K562 (cell line): Measurements from ENCODE around the gene DENND1A. TPM values are rescaled to one million over a fixed set of nuclear protein-coding genes. Genes with fewer than 3 reads are reported as not detected.

Source experiments
- ATAC-seq: fragments of 200-7000 bp; cut with Tn5 transposase; 3 replicates; pipeline ENCODE4 v1.9.1; 2020; ENCODE audit warnings: moderate library complexity
- BruUV-seq: library from RNA; stranded (reverse); fragments of 400-500 nt; replicated peaks from 2 replicates; lab custom pipeline; 2021; lab: Mats Ljungman, UMichigan
- CTCF ChIA-PET: fragments of 300-600 bp; formaldehyde crosslinking; extraction: SDS; loops from one replicate; lab custom pipeline; 2021; ENCODE audit warnings: low intra/inter-chr PET ratio; lab: Yijun Ruan, JAX
- POLR2A ChIA-PET: fragments of 300-600, 350-650 bp; sonication (Branson Sonifier 250); formaldehyde crosslinking; extraction: SDS; loops from one replicate; lab custom pipeline; 2021; ENCODE audit warnings: antibody characterized with exemption, inconsistent platforms; lab: Yijun Ruan, JAX
- DNase-seq, 4 experiments: peaks; one replicate each; pipeline versions ENCODE4 v3.0.0 to v3.0.0-alpha.2; 2011 to 2018; ENCODE audit warnings: low spot score in 3 of 4, mixed read lengths in 3 of 4; ENCODE audit errors: extremely low read depth in 1 of 4
- FAIRE-seq: peaks from 2 replicates; lab custom pipeline; 2011; peaks lifted over from hg19 to GRCh38; lab: Jason Lieb, UNC
- H2AFZ ChIP-seq: 2 replicates; pipeline ENCODE4 v1.6.0; 2011; ENCODE audit warnings: low read depth, low read length, control low read depth, inconsistent platforms
- H3K27ac ChIP-seq: fragments of 200-600 bp; 3 replicates; pipeline ENCODE4 v1.8.0; 2011; ENCODE audit warnings: low read depth, mild to moderate bottlenecking, control low read depth, inconsistent platforms, low read length, moderate library complexity, mixed read lengths; ENCODE audit errors: extremely low read depth
- H3K27me3 ChIP-seq, 2 experiments: fragments of 300-600 bp in 1 of 2; 2 replicates in 1 of 2; 3 replicates in 1 of 2; pipeline versions ENCODE4 v1.6.0 to v1.8.0; 2011; ENCODE audit warnings: inconsistent platforms in 2 of 2, low read length in 2 of 2, mild to moderate bottlenecking in 1 of 2, mixed read lengths in 1 of 2, moderate library complexity in 1 of 2; ENCODE audit not compliant: control insufficient read depth in 2 of 2, insufficient read depth in 2 of 2
- H3K36me3 ChIP-seq: fragments of 300-600 bp; 3 replicates; pipeline ENCODE4 v1.8.0; 2011; ENCODE audit warnings: mild to moderate bottlenecking, low read length, inconsistent platforms; ENCODE audit not compliant: control insufficient read depth, insufficient read depth
- H3K4me1 ChIP-seq, 2 experiments: fragments of 200-600 bp in 1 of 2; replicated peaks in 1 of 2; 2 replicates in 1 of 2; 3 replicates in 1 of 2; pipeline versions ENCODE4 v1.5.1 to v1.8.0; 2011; ENCODE audit warnings: inconsistent platforms in 2 of 2, low read length in 2 of 2, mild to moderate bottlenecking in 1 of 2, mixed read lengths in 1 of 2, moderate library complexity in 1 of 2; ENCODE audit not compliant: control insufficient read depth in 2 of 2, insufficient read depth in 2 of 2
- H3K4me2 ChIP-seq: 2 replicates; pipeline ENCODE4 v1.6.1; 2011; ENCODE audit warnings: low read length, control low read depth, inconsistent platforms, mixed read lengths; ENCODE audit not compliant: insufficient read depth
- H3K4me3 ChIP-seq: fragments of 200-600 bp; sonication (generic), shearing (Covaris generic); 2 replicates; pipeline ENCODE4 v1.5.1; 2016; ENCODE audit warnings: control low read depth, inconsistent platforms
- H3K79me2 ChIP-seq: fragments of 200-600 bp; 3 replicates; pipeline ENCODE4 v1.8.0; 2011; ENCODE audit warnings: low read length, inconsistent platforms; ENCODE audit not compliant: control insufficient read depth, insufficient read depth
- H3K9ac ChIP-seq, 2 experiments: 2 replicates each; pipeline versions ENCODE4 v1.6.0 to v1.6.1; 2011; ENCODE audit warnings: low read depth in 2 of 2, low read length in 2 of 2, control low read depth in 1 of 2, inconsistent platforms in 1 of 2, mild to moderate bottlenecking in 1 of 2, mixed read lengths in 1 of 2; ENCODE audit not compliant: insufficient read depth in 1 of 2
- H3K9me1 ChIP-seq: one replicate; pipeline ENCODE4 v1.6.0; 2011; ENCODE audit warnings: inconsistent platforms, mild to moderate bottlenecking, low read length, moderate library complexity; ENCODE audit not compliant: control insufficient read depth, insufficient read depth
- H3K9me3 ChIP-seq: replicated peaks from 2 replicates; pipeline ENCODE4 v1.5.1; 2011; ENCODE audit warnings: low read depth, low read length, inconsistent platforms; ENCODE audit not compliant: control insufficient read depth, insufficient read depth
- H4K20me1 ChIP-seq: replicated peaks from 2 replicates; pipeline ENCODE4 v1.6.1; 2011; ENCODE audit warnings: low read length, inconsistent platforms, mixed read lengths; ENCODE audit not compliant: control insufficient read depth, insufficient read depth
- ADNP ChIP-seq: fragments of 200-800 bp; sonication (Bioruptor generic); IDR thresholded peaks from 2 replicates; pipeline ENCODE4 v1.6.1; 2016; ENCODE audit warnings: missing genetic modification characterization, missing compliant biosample characterization
- ETS1 ChIP-seq: conservative IDR thresholded peaks from 2 replicates; pipeline ENCODE4 v1.6.1; 2011; ENCODE audit warnings: low read depth, mild to moderate bottlenecking, low read length; ENCODE audit not compliant: control insufficient read depth
- FOXA3 ChIP-seq, 2 experiments: fragments of 450-650 bp in 1 of 2; sonication (generic) in 1 of 2; formaldehyde crosslinking; IDR thresholded peaks in 1 of 2; conservative IDR thresholded peaks in 1 of 2; 2 replicates each; pipeline versions ENCODE4 v1.4.0 to v1.8.0; 2020 to 2022; ENCODE audit warnings: mild to moderate bottlenecking in 2 of 2, missing genetic modification reagents in 1 of 2
- NFE2L1 ChIP-seq: fragments of 450-650 bp; IDR thresholded peaks from 2 replicates; pipeline ENCODE4 v1.6.1; 2016; ENCODE audit warnings: missing genetic modification characterization, low read depth, mild to moderate bottlenecking, missing compliant biosample characterization, moderate library complexity, borderline replicate concordance
- PCBP1 ChIP-seq: fragments of 200-400 bp; formaldehyde crosslinking; IDR thresholded peaks from 2 replicates; pipeline ENCODE4 v1.6.1; 2018; ENCODE audit warnings: mild to moderate bottlenecking, low read depth, low read length; ENCODE audit not compliant: poor library complexity, severe bottlenecking
- PRDM10 ChIP-seq: fragments of 450-650 bp; IDR thresholded peaks from 2 replicates; pipeline ENCODE4 v1.6.1; 2018; ENCODE audit not compliant: partially characterized antibody
- RFX7 ChIP-seq: fragments of 250-450 bp; sonication (Bioruptor Pico); IDR thresholded peaks from 2 replicates; pipeline ENCODE4 v1.5.1; 2021; ENCODE audit warnings: mild to moderate bottlenecking
- THRB ChIP-seq: fragments of 450-650 bp; formaldehyde crosslinking; conservative IDR thresholded peaks from 2 replicates; pipeline ENCODE4 v1.4.0; 2022; ENCODE audit warnings: mild to moderate bottlenecking, missing genetic modification characterization
- TRIM24 ChIP-seq, 2 experiments: fragments of 450-650 bp; IDR thresholded peaks; 2 replicates each; pipeline ENCODE4 v1.6.1; 2016
- ZNF24 ChIP-seq: fragments of 450-650 bp; IDR thresholded peaks from 2 replicates; pipeline ENCODE4 v1.6.1; 2016
- ZNF57 ChIP-seq: fragments of 450-650 bp; formaldehyde crosslinking; IDR thresholded peaks from 2 replicates; pipeline ENCODE4 v1.4.0; 2020; ENCODE audit warnings: mild to moderate bottlenecking, moderate library complexity
- ZNF668 ChIP-seq: fragments of 250-450 bp; sonication (Bioruptor Pico); IDR thresholded peaks from 2 replicates; pipeline ENCODE4 v1.8.0; 2022; ENCODE audit warnings: mild to moderate bottlenecking, inconsistent platforms
- ZNF766 ChIP-seq: fragments of 200-800 bp; sonication (Bioruptor generic); conservative IDR thresholded peaks from 2 replicates; pipeline ENCODE4 v1.6.1; 2016; ENCODE audit warnings: missing genetic modification characterization, missing compliant biosample characterization
- WGBS: fragments of 100-300 bp; shearing (Covaris generic); methylation state at CpG from one replicate; pipeline ENCODE4 v1.1.6; 2016; ENCODE audit warnings: low coverage, mixed read lengths; ENCODE audit not compliant: insufficient coverage; ENCODE audit errors: missing lambda C conversion rate; 5-methylcytosine and 5-hydroxymethylcytosine counted together
- in situ Hi-C: fragments of 300-500 bp; cut with MboI; formaldehyde crosslinking; loops from 4 replicates; pipeline ENCODE4 v1.15.0; 2018; ENCODE audit warnings: inconsistent platforms, mixed read lengths
- intact Hi-C: fragments of 100-400 bp; cut with micrococcal nuclease; formaldehyde crosslinking; loops from 2 replicates; pipeline ENCODE4 v1.14.2; 2022
- polyA plus RNA-seq, 8 experiments: library from polyadenylated mRNA; depleted of rRNA in 4 of 8; stranded (reverse) in 5 of 8; unstranded in 3 of 8; fragments of >200 nt; fragmentation: Nextera tagmentation in 2 of 8; fragmentation: Illumina TruSeq in 1 of 8; extraction: Ambion mirVana in 2 of 8; extraction: Trizol in 1 of 8; gene quantifications; 2 replicates each; pipeline versions ENCODE4 v1.2.1 to v1.2.3, GENCODE V29; 2011 to 2014; ENCODE audit warnings: inconsistent platforms in 1 of 8, missing spikeins in 1 of 8
- total RNA-seq, 7 experiments: library from RNA; depleted of rRNA in 6 of 7; stranded (reverse); fragments of >200 nt in 6 of 7; fragmentation: Illumina TruSeq in 2 of 7; extraction: Trizol in 2 of 7; gene quantifications; 2 replicates each; pipeline versions ENCODE4 v1.2.1 to v1.2.3, GENCODE V29; 2011 to 2021; ENCODE audit warnings: low replicate concordance in 1 of 7

The DENND1A gene
- total and polyA plus RNA-seq, 9 of the 15 experiments (the other 6 are each of a cell fraction or from before 2014, with no cell fraction given): 7.6 to 29.5 (median 15.7) TPM

- TF ChIP-seq THRB (CRISPR knock-in tag): no peak
- TF ChIP-seq ZNF668 (CRISPR knock-in tag): no peak
- TF ChIP-seq FOXA3 (CRISPR knock-in tag; conservative IDR thresholded peaks at IDR 0.05 in 1 of 2, IDR thresholded peaks at IDR 0.05 in 1 of 2): 0 out of 4 replicates have a peak, but pooled peaks of 1 of the 2 experiments have one; percentile 10
- no peak for TF ChIP-seq TRIM24 (IDR thresholded peaks at IDR 0.05)
These were observed 523.2 kb downstream of the DENND1A start (continued) for GRCh38 chr9:123406691-123407216.

- ChIA-PET POLR2A (no interaction called here), CTCF (no interaction called here)
- Histone ChIP-seq H3K4me3 (no peak overlapping the region), H3K9me1 (no peaks in the 10 kb centered on the region), H3K27ac (no peak overlapping the region), H3K27me3 (no peaks in the 10 kb centered on the region), H3K9ac (no peak overlapping the region), H3K4me1 (peaks cover 11 to 15% of the 10 kb centered on the region in 2 experiments), H2AFZ (no peak overlapping the region), H3K9me3 (no peaks in the 10 kb centered on the region), H3K4me2 (no peak overlapping the region), H3K36me3 (no peaks in the 10 kb centered on the region), H4K20me1 (no peaks in the 10 kb centered on the region), H3K79me2 (no peaks in the 10 kb centered on the region)
- WGBS: 86% methylated on average over 6 of the region's 6 CpGs
- intact Hi-C loops (no loop called here), in situ Hi-C loops (loop anchor here (10.0 kb wide), 1 partner anchor 629 kb away; no protein-coding TSS in a partner anchor)
- ATAC-seq (no peak), FAIRE-seq (no peak), DNase-seq (no peak)
- BruUV-seq: no TSS peak
- TF ChIP-seq ZNF24 (no peak), ZNF57 (CRISPR knock-in tag) (no peak), NFE2L1 (tag) (no peak), RFX7 (CRISPR knock-in tag) (no peak), ZNF766 (CRISPR knock-in tag) (no peak), ETS1 (no peak), PCBP1 (no peak), ADNP (tag) (no peak), PRDM10 (no peak)
These were observed 523.9 kb downstream of the DENND1A start for GRCh38 chr9:123406016-123406415.
